AG08396 (cell line): ENCODE measurements around the gene CPNE9.

Experiments used
- DNase-seq: peaks from one replicate; pipeline ENCODE4 v3.0.0; 2012; ENCODE audit warnings: low spot score, mixed read lengths

The CPNE9 gene

DNA sequence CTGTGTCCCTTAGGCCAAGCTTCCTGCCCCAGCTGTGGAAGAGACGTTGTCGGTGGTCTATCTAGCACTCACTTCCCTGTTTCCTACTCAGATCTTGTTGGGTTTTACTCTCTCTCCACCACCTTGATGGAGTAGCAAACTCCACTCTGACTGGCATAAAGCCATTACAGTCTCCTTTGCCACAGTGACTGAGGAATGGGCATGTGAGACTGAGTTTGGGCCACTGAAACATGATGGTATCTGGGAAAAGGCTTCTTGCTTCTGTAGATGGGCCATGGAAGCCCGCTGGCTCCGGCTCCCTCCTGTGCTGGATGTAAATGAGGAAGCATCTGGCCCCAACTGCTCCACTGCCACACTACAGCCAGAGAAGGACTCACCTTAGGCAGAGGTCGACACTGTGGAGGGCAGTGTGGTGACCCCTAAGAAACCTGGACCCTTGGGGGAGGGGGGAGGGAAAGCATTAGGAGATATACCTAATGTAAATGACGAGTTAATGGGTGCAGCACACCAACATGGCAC, 75.5 kb downstream of the CPNE9 start:
- DNase-seq: no peak
